LNCaP clone FGC (cell line): ENCODE results near the gene SMIM45.

ENCODE experiments used
- DNase-seq: peaks from one replicate; pipeline ENCODE4 v3.0.0-alpha.2; 2011; ENCODE audit warnings: low read depth
- H3K4me3 ChIP-seq: 2 replicates; pipeline ENCODE4 v1.5.1; 2011; ENCODE audit warnings: mild to moderate bottlenecking, low read depth, low read length, control low read depth
- TF ChIP-seq, protein P1 (sequence below): IDR thresholded peaks from 2 replicates; pipeline ENCODE4 v1.5.1; 2012; ENCODE audit warnings: mild to moderate bottlenecking; ENCODE audit not compliant: control insufficient read depth, insufficient read depth; ENCODE audit errors: extremely low read depth

The SMIM45 gene

DNA sequence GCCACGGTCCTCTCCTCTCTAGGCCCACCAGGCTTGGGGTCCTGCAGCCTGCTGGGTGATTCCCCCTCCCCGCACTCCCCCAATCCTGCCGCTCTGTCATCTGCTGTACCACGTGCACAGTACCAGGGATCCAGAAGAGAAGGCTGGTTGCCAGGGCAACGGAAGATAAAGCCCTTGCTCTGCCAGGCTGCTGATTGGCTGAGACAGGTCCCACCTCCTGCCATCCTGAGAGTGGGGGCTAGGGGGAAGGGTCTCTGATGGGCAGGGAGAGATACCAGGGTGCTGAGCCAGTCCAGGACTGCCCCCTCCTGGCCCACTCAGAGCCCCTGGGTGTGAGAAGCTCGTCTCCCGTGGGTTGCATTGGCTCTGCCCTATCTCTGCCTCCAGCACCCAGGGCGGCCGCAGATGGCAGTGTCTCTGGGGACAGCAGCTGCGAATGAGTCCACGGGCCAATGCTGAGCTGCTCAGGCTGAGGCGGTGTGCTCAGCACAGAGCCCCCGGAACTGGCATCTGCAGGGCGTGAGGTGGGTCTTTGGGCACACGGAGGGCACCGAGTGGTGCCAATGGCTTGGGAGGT, at the start of gene SMIM45:
TSS of gene SMIM45 (plus strand) at position 253 of the 577 bp plus-strand sequence.
- H3K4me3 ChIP-seq = no peak within 1 kb of the TSS
- no peak for DNase-seq
- TF ChIP-seq, protein P1, sequence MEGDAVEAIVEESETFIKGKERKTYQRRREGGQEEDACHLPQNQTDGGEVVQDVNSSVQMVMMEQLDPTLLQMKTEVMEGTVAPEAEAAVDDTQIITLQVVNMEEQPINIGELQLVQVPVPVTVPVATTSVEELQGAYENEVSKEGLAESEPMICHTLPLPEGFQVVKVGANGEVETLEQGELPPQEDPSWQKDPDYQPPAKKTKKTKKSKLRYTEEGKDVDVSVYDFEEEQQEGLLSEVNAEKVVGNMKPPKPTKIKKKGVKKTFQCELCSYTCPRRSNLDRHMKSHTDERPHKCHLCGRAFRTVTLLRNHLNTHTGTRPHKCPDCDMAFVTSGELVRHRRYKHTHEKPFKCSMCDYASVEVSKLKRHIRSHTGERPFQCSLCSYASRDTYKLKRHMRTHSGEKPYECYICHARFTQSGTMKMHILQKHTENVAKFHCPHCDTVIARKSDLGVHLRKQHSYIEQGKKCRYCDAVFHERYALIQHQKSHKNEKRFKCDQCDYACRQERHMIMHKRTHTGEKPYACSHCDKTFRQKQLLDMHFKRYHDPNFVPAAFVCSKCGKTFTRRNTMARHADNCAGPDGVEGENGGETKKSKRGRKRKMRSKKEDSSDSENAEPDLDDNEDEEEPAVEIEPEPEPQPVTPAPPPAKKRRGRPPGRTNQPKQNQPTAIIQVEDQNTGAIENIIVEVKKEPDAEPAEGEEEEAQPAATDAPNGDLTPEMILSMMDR = no peak

GRCh38 chr22:41902932-41903421, 49.0 kb upstream of the SMIM45 start:
- no peak overlapping the region for H3K4me3 ChIP-seq
- TF ChIP-seq, protein P1 = no peak
- DNase-seq = peak; percentile 89

DNA sequence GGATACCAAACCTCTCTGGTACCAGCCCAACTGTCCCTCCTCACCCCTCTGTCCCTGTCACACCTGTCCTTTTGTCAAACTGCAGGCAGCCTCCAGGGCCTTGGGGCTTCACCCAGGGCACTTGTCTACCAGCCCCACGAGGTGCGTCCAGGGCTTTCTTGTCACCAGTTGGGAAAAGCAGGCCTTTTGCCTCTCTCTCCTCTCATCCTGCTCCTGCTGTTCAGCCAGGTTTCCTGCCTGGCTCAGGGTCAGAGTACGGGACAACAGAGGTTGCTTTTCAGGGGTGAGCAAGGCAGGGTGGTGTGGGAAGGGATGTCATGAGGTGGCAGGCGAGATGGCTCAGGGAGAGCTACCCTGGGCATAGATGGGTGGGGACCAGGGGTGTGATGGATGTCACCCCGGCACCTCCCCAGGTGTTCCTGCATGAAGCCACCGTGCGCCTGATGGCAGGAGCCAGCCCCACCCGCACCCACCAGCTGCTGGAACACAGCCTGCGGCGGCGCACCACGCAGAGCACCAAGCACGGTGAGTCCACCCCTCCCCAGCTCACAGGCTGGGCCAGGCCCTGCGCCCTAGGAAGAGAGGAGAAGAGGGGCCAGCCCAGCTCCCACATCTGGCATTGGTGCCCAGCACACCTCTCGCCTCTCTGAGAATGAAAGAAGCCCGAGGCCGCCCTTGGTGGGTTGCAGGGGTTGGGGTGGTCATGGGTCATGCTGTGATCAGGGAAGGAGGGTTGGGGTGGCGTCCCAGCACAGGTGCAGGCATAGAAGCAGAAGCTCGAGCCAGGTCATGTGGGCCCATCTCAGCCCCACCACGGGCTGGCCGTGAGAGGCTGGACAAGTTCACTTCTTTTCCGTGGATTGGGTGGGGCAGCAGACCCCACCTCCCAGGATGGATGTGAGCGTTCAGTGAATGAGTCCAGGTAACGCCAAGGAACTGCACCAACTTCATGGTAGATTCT, 47.2 kb upstream of the SMIM45 start:
- H3K4me3 ChIP-seq = no peak overlapping the region
- TF ChIP-seq, protein P1 = no peak
- DNase-seq = no peak

GRCh38 chr22:41905411-41906202, 46.3 kb upstream of the SMIM45 start:
- TF ChIP-seq, protein P1 = no peak
- H3K4me3 ChIP-seq = no peak overlapping the region
- DNase-seq = no peak

DNA sequence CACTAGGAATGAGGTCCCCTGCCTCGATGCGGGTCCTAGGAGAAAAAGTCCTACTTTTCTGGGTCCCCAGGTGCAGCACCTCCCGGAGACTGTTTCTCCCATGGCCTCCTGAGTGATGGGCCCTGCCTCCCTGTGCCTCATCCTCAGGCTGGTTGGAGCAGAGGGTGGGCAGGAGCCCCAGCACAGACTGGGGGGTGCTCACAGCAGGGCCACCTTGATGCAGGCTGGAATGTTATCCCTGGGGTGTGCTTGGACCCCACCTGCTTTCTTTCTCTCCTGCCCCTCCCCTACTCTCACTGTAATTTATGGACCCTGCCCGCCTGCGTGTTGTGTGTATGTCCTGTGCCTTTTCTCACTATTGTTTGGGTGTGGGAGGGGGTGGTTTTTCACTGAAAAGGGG, 45.1 kb upstream of the SMIM45 start:
- TF ChIP-seq, protein P1 = no peak
- no peak for DNase-seq
- H3K4me3 ChIP-seq = no peak overlapping the region

DNA sequence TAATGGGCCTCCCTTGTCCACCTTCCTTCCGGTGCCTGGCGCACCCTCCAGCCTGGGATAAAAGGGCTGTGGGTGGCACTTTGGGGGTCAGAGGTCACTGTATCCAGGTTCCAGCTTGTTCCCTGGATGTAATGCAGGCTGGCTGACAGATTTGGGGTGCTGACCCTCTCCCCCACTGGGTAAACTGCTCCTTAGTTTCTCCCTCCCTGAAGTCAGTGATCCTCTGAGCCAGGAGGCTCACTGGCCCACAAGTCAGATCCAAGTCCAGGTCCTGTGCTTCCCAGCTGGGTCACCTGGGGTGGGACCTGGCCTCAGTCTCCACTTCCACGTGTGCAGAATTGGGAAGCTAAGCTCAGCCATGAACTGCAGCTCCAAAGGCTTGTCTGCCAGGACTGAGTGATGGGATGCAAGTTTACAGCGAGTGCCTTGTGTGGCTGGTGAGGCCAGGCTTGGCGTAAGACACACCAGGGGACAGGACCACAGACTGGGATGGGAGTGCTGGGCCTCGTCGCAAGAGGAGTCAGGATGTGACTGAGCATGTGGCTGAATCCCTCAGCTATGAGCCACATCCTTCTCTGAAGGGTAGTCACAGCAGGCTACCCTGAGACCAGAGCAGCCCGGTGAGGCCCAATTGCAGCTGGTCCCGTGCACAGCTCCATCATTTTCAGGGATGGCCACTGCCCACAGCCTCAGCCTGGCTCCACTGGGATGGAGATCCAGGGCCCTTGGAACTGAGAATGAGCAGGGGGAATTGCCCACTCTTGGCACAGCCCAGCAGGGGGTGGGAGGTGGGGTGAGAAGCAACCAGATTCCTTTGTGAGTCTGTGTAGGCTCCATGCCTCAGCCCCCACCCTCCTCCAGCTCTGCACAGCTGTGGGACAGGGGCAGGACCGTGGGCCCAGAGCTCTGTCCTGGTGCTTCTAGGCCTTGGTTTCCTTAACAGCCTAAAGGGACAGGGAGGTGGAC, 44.2 kb upstream of the SMIM45 start:
- DNase-seq = no peak
- TF ChIP-seq, protein P1 = no peak
- no peak overlapping the region for H3K4me3 ChIP-seq
